CD14-positive monocyte (primary cell): ENCODE data around the gene PPP1R15B. TPM values are rescaled to one million over a fixed set of nuclear protein-coding genes. Genes with fewer than 3 reads are reported as not detected.

Experiments
- DNase-seq, 3 donors: peaks; one replicate each; pipeline ENCODE4 v3.0.0-alpha.2; 2011 to 2022
- H2AFZ ChIP-seq: 2 replicates; pipeline ENCODE4 v1.6.0; 2012; ENCODE audit warnings: mild to moderate bottlenecking, low read depth, low read length, inconsistent platforms; ENCODE audit not compliant: insufficient read depth, poor library complexity, severe bottlenecking
- H3K27ac ChIP-seq, 2 donors: 1 replicate in 1 of 2; 2 replicates in 1 of 2; pipeline ENCODE4 v1.5.1; 2012 to 2013; ENCODE audit warnings: low read length in 2 of 2, control low read depth in 1 of 2, inconsistent platforms in 1 of 2, low read depth in 1 of 2, mild to moderate bottlenecking in 1 of 2
- H3K27me3 ChIP-seq, 2 donors: one replicate each; pipeline versions ENCODE4 v1.6.0 to v1.6.1; 2011 to 2013; ENCODE audit warnings: low read length in 2 of 2; ENCODE audit not compliant: control insufficient read depth in 2 of 2, insufficient read depth in 2 of 2
- H3K36me3 ChIP-seq, 2 donors: replicated peaks in 1 of 2; 1 replicate in 1 of 2; 2 replicates in 1 of 2; pipeline versions ENCODE4 v1.5.1 to v1.6.1; 2012 to 2013; ENCODE audit warnings: low read length in 2 of 2, control low read depth in 1 of 2, inconsistent platforms in 1 of 2, mild to moderate bottlenecking in 1 of 2; ENCODE audit not compliant: insufficient read depth in 2 of 2, control insufficient read depth in 1 of 2
- H3K4me1 ChIP-seq, 2 donors: 1 replicate in 1 of 2; 2 replicates in 1 of 2; pipeline versions ENCODE4 v1.5.1 to v1.6.1; 2012 to 2013; ENCODE audit warnings: low read length in 2 of 2, control low read depth in 1 of 2, inconsistent platforms in 1 of 2, mild to moderate bottlenecking in 1 of 2, moderate library complexity in 1 of 2; ENCODE audit not compliant: insufficient read depth in 2 of 2, control insufficient read depth in 1 of 2
- H3K4me2 ChIP-seq: replicated peaks from 2 replicates; pipeline ENCODE3; 2012; ENCODE audit warnings: low read length, moderate library complexity, mild to moderate bottlenecking; ENCODE audit not compliant: poor library complexity, severe bottlenecking; ENCODE audit errors: extremely low read depth
- H3K4me3 ChIP-seq, 3 experiments: fragments of 200-600 bp in 1 of 3; sonication (generic) in 1 of 3; replicated peaks in 1 of 3; 1 replicate in 2 of 3; 2 replicates in 1 of 3; pipeline ENCODE4 v1.5.1; 2011 to 2013; ENCODE audit warnings: low read length in 3 of 3, mild to moderate bottlenecking in 3 of 3, control low read depth in 2 of 3, low read depth in 2 of 3, inconsistent platforms in 1 of 3, moderate library complexity in 1 of 3
- H3K79me2 ChIP-seq: 2 replicates; pipeline ENCODE4 v1.6.0; 2012; ENCODE audit warnings: mild to moderate bottlenecking, control low read depth, inconsistent platforms, low read length, moderate library complexity; ENCODE audit not compliant: insufficient read depth
- H3K9ac ChIP-seq: 2 replicates; pipeline ENCODE4 v1.6.0; 2017; ENCODE audit warnings: low read length, mild to moderate bottlenecking; ENCODE audit not compliant: insufficient read depth, poor library complexity, severe bottlenecking
- H3K9me3 ChIP-seq, 2 donors: replicated peaks in 1 of 2; 1 replicate in 1 of 2; 2 replicates in 1 of 2; pipeline versions ENCODE4 v1.5.1 to v1.6.1; 2012 to 2013; ENCODE audit warnings: low read length in 2 of 2, control low read depth in 1 of 2; ENCODE audit not compliant: control insufficient read depth in 1 of 2, insufficient read depth in 1 of 2
- H4K20me1 ChIP-seq: 2 replicates; pipeline ENCODE4 v1.6.0; 2012; ENCODE audit warnings: mild to moderate bottlenecking, low read length, control low read depth, moderate library complexity; ENCODE audit not compliant: insufficient read depth
- H3K27ac Mint-ChIP-seq, 7 donors: one replicate each; pipeline ENCODE4 v1.8.0; 2020; ENCODE audit warnings: mild to moderate bottlenecking in 7 of 7, mixed read lengths in 7 of 7, moderate library complexity in 6 of 7, inconsistent platforms in 2 of 7
- H3K27me3 Mint-ChIP-seq, 3 donors: one replicate each; pipeline ENCODE4 v1.8.0; 2021 to 2022; ENCODE audit warnings: low read depth in 3 of 3, mild to moderate bottlenecking in 3 of 3, mixed read lengths in 3 of 3, moderate library complexity in 3 of 3, inconsistent platforms in 1 of 3
- H3K36me3 Mint-ChIP-seq, 2 donors: one replicate each; pipeline ENCODE4 v1.8.0; 2020; ENCODE audit warnings: mixed read lengths in 2 of 2, inconsistent platforms in 1 of 2, mild to moderate bottlenecking in 1 of 2
- H3K4me1 Mint-ChIP-seq: one replicate; pipeline ENCODE4 v1.8.0; 2020; ENCODE audit warnings: mild to moderate bottlenecking, mixed read lengths
- H3K4me3 Mint-ChIP-seq, 2 donors: one replicate each; pipeline ENCODE4 v1.8.0; 2020; ENCODE audit warnings: mild to moderate bottlenecking in 2 of 2, mixed read lengths in 2 of 2, moderate library complexity in 1 of 2
- H3K9me3 Mint-ChIP-seq, 7 donors: one replicate each; pipeline ENCODE4 v1.8.0; 2020 to 2022; ENCODE audit warnings: mixed read lengths in 7 of 7, mild to moderate bottlenecking in 6 of 7, moderate library complexity in 6 of 7, inconsistent platforms in 2 of 7
- CTCF ChIP-seq: fragments of 200-600 bp; IDR thresholded peaks from one replicate; pipeline ENCODE4 v1.8.0; 2022; ENCODE audit warnings: antibody characterized with exemption, mild to moderate bottlenecking
- WGBS: methylation state at CpG from one replicate; pipeline ENCODE4 v1.1.5; 2013; ENCODE audit warnings: missing lambda C conversion rate; ENCODE audit not compliant: insufficient coverage; 5-methylcytosine and 5-hydroxymethylcytosine counted together
- intact Hi-C, 2 donors: fragments of 100-400 bp; cut with micrococcal nuclease; formaldehyde crosslinking; loops; one replicate each; pipeline versions ENCODE4 v1.15.0 to v1.15.1; 2023
- polyA plus RNA-seq, 3 donors: library from polyadenylated mRNA; depleted of rRNA in 1 of 3; unstranded in 2 of 3; stranded (reverse) in 1 of 3; fragments of 300-500 nt in 2 of 3; fragments of >200 nt in 1 of 3; fragmentation: Illumina TruSeq in 2 of 3; gene quantifications; 1 replicate in 2 of 3; 2 replicates in 1 of 3; pipeline ENCODE4 v1.2.3, GENCODE V29; 2012 to 2021

Gene PPP1R15B
- polyA plus RNA-seq, 3 donors: 31.1 to 117 (median 31.8) TPM

DNA sequence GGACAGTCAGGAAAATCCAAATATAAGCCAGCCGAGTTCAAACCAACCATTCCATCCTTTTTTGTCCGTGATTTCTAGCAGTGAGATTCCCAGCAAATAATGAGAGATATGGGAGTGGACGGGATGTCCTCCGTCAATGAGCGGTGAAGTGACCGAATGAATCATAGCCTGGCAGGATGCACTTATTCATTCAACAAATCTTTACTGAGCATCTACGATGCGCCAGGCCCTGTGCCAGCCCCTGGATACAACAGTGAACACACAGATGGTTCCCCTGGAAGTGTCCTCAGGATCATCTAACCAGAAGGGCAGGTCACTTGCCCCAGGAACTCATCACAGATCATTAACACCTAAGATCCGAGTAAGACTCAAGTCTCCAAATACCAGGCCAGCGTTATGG, 43.7 kb downstream of the PPP1R15B start:
- no peak overlapping the region for H3K27ac Mint-ChIP-seq
- H3K9ac ChIP-seq: no peak overlapping the region
- peaks cover 13 to 19% (median 13%) of the 10 kb centered on the region in 3 donors for H3K27me3 Mint-ChIP-seq
- peaks cover 0 to under 1% of the 10 kb centered on the region in 2 donors for H3K27me3 ChIP-seq
- no peaks in the 10 kb centered on the region for H3K9me3 ChIP-seq
- H4K20me1 ChIP-seq: no peaks in the 10 kb centered on the region
- intact Hi-C loops: loop anchor here in 1 of 2 donors (5.0 to 10.0 kb wide), 2 partner anchors 103 to 206 kb away; no protein-coding TSS in a partner anchor
- no peak for TF ChIP-seq CTCF
- no peak overlapping the region for H3K27ac ChIP-seq
- H3K4me3 Mint-ChIP-seq: no peak overlapping the region
- no peaks in the 10 kb centered on the region for H3K36me3 Mint-ChIP-seq
- no peak overlapping the region for H2AFZ ChIP-seq
- H3K4me2 ChIP-seq: no peak overlapping the region
- H3K9me3 Mint-ChIP-seq: no peaks in the 10 kb centered on the region
- 96% methylated on average over 3 of the region's 10 CpGs for WGBS
- no peaks in the 10 kb centered on the region for H3K79me2 ChIP-seq
- DNase-seq: no peak
- no peak overlapping the region for H3K4me3 ChIP-seq
- peaks cover 6 to 11% of the 10 kb centered on the region in 2 donors for H3K4me1 ChIP-seq
- no peaks in the 10 kb centered on the region for H3K36me3 ChIP-seq
- H3K4me1 Mint-ChIP-seq: peaks cover 9% of the 10 kb centered on the region

DNA sequence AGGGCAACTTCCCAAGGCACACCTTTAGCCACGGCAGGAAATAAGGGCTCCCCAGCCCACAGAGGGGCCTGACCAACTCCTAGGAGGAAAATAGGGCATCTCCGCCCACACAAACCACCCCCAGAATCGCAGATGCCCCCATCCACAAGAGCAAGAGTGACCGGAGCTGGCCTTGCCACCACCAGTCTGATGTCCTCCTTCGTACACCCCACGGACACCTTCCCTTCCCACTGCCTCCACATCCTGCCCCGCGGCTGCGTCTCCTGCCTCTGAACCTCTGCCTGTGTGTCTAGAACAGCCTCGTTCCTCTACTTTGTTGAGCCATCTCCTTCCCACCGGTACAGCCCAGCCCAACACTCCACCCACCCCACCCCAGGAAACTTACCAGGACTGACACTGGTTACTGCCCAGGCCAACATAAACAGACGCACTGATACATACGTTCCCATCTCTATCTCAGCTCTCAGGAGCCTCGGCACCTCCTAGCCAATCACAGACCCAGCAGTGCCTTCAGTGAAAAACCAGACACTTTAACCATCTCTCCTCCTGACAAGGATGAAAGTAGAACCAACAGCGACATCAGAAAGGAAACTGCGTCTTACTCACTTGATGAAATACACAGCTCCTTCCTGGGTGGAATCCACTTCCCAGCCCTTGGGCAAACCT, 44.3 kb downstream of the PPP1R15B start:
- H3K9me3 ChIP-seq: no peaks in the 10 kb centered on the region
- no peaks in the 10 kb centered on the region for H4K20me1 ChIP-seq
- no peak overlapping the region for H3K4me2 ChIP-seq
- intact Hi-C loops: loop anchor here in 1 of 2 donors (5.0 to 10.0 kb wide), 2 partner anchors 103 to 205 kb away; no protein-coding TSS in a partner anchor
- Mint-ChIP-seq H3K4me3 (no peak overlapping the region), H3K9me3 (no peaks in the 10 kb centered on the region), H3K27me3 (peaks cover 11 to 20% (median 15%) of the 10 kb centered on the region in 3 donors), H3K27ac (no peak overlapping the region), H3K4me1 (peaks cover 9% of the 10 kb centered on the region), H3K36me3 (no peaks in the 10 kb centered on the region)
- H2AFZ ChIP-seq: no peak overlapping the region
- DNase-seq: no peak
- H3K4me1 ChIP-seq: peaks cover 7 to 12% of the 10 kb centered on the region in 2 donors
- WGBS: 94% methylated on average over 14 of the region's 16 CpGs
- no peak overlapping the region for H3K27ac ChIP-seq
- no peaks in the 10 kb centered on the region for H3K79me2 ChIP-seq
- TF ChIP-seq CTCF: no peak
- peaks cover 0 to 3% of the 10 kb centered on the region in 2 donors for H3K27me3 ChIP-seq
- no peaks in the 10 kb centered on the region for H3K36me3 ChIP-seq
- H3K4me3 ChIP-seq: no peak overlapping the region
- H3K9ac ChIP-seq: no peak overlapping the region
